LNCAP (cell line): ENCODE results near the gene EML1.

Experiments used
- CTCF ChIP-seq: fragments of 450-650 bp; IDR thresholded peaks from 2 replicates; pipeline ENCODE4 v1.5.1; 2017; ENCODE audit warnings: mild to moderate bottlenecking

Gene EML1

GRCh38 chr14:99831903-99832685, 38.9 kb downstream of the EML1 start:
- no peak for TF ChIP-seq CTCF

- no peak for TF ChIP-seq CTCF
Observed at GRCh38 chr14:99837822-99838221, 44.6 kb downstream of the EML1 start.

GRCh38 chr14:99838639-99839134, 45.5 kb downstream of the EML1 start:
- TF ChIP-seq CTCF, result no peak

GRCh38 chr14:99839696-99840095, 46.5 kb downstream of the EML1 start:
- TF ChIP-seq CTCF, result no peak

GRCh38 chr14:99840265-99840664, 47.1 kb downstream of the EML1 start:
- no peak for TF ChIP-seq CTCF

GRCh38 chr14:99840774-99841305, 47.6 kb downstream of the EML1 start:
- no peak for TF ChIP-seq CTCF

GRCh38 chr14:99841436-99842071, 48.3 kb downstream of the EML1 start:
- TF ChIP-seq CTCF, result no peak
